Fibroblast of mammary gland (primary cell): ENCODE data around the gene CABP4.

Experiments
- DNase-seq: peaks from one replicate; pipeline ENCODE4 v3.0.0-alpha.2; 2010; ENCODE audit warnings: low read depth
- H3K4me3 ChIP-seq: 2 replicates; pipeline ENCODE4 v1.5.1; 2011; ENCODE audit warnings: low read depth, mild to moderate bottlenecking, low read length, moderate library complexity; ENCODE audit not compliant: control insufficient read depth
- CTCF ChIP-seq: conservative IDR thresholded peaks from 2 replicates; pipeline ENCODE4 v1.5.1; 2011; ENCODE audit warnings: low read depth, low read length, inconsistent platforms; ENCODE audit not compliant: control insufficient read depth, insufficient read depth

The CABP4 gene

GRCh38 chr11:67441098-67441563 lies 14.0 kb upstream of the CABP4 start:
- H3K4me3 ChIP-seq, result no peak overlapping the region
- no peak for DNase-seq
- no peak for TF ChIP-seq CTCF

GRCh38 chr11:67441731-67442351 lies 13.3 kb upstream of the CABP4 start:
- no peak for TF ChIP-seq CTCF
- DNase-seq, result no peak
- no peak overlapping the region for H3K4me3 ChIP-seq

GRCh38 chr11:67442504-67443404 lies 12.4 kb upstream of the CABP4 start:
- no peak for TF ChIP-seq CTCF
- no peak for DNase-seq
- H3K4me3 ChIP-seq, result peak overlapping the region; percentile 78

- no peak for DNase-seq
- TF ChIP-seq CTCF, result no peak
- H3K4me3 ChIP-seq, result no peak overlapping the region
Measured at GRCh38 chr11:67445515-67445914, 9.6 kb upstream of the CABP4 start.

GRCh38 chr11:67448220-67448609 lies 6.9 kb upstream of the CABP4 start:
- no peak for TF ChIP-seq CTCF
- no peak overlapping the region for H3K4me3 ChIP-seq
- no peak for DNase-seq

GRCh38 chr11:67449116-67449844 lies 5.9 kb upstream of the CABP4 start:
- no peak for TF ChIP-seq CTCF
- H3K4me3 ChIP-seq, result no peak overlapping the region
- no peak for DNase-seq
